ENCODE measurements around the gene TMC3.
"Not testable (repeated sequence)": the region's sequence is repeated elsewhere in the genome, so short reads cannot be mapped to it uniquely, and the experiment has no call there.

The TMC3 gene

GRCh38 chr15:81373775-81374395, at the start of gene TMC3:
TSS of gene TMC3 (minus strand) at chr15:81374213. CDS start at chr15:81374077, 136 bp downstream.
- DNase-seq = no peak

- no peak for DNase-seq
Observed at GRCh38 chr15:81421461-81421860, 47.4 kb upstream of the TMC3 start.

GRCh38 chr15:81419332-81419943, 45.4 kb upstream of the TMC3 start:
- DNase-seq = no peak

GRCh38 chr15:81418891-81419290, 44.9 kb upstream of the TMC3 start:
- DNase-seq = no peak

GRCh38 chr15:81418444-81418843, 44.4 kb upstream of the TMC3 start:
- no peak for DNase-seq

- not testable (repeated sequence) for DNase-seq
Observed at GRCh38 chr15:81414274-81414968, 40.4 kb upstream of the TMC3 start.

- DNase-seq = no peak
Observed at GRCh38 chr15:81413851-81414250, 39.8 kb upstream of the TMC3 start.

- no peak for DNase-seq
Observed at GRCh38 chr15:81411969-81412633, 38.1 kb upstream of the TMC3 start.

- DNase-seq = no peak
Observed at GRCh38 chr15:81411051-81411450, 37.0 kb upstream of the TMC3 start.

GRCh38 chr15:81410318-81410753, 36.3 kb upstream of the TMC3 start:
- no peak for DNase-seq

GRCh38 chr15:81407718-81408117, 33.7 kb upstream of the TMC3 start:
- DNase-seq = no peak

- DNase-seq = no peak
Observed at GRCh38 chr15:81407176-81407575, 33.2 kb upstream of the TMC3 start.

GRCh38 chr15:81400640-81401236, 26.7 kb upstream of the TMC3 start:
- DNase-seq = no peak

GRCh38 chr15:81398910-81399551, 25.0 kb upstream of the TMC3 start:
- no peak for DNase-seq

GRCh38 chr15:81398456-81398855, 24.4 kb upstream of the TMC3 start:
- DNase-seq = no peak

- DNase-seq = no peak
Observed at GRCh38 chr15:81394603-81395002, 20.6 kb upstream of the TMC3 start.

GRCh38 chr15:81391657-81392056, 17.6 kb upstream of the TMC3 start:
- DNase-seq = no peak

- DNase-seq = no peak
Observed at GRCh38 chr15:81388436-81388770, 14.4 kb upstream of the TMC3 start.

- DNase-seq = no peak
Observed at GRCh38 chr15:81387621-81388435, 13.8 kb upstream of the TMC3 start.

GRCh38 chr15:81386947-81387346, 12.9 kb upstream of the TMC3 start:
- no peak for DNase-seq

GRCh38 chr15:81385721-81386076, 11.7 kb upstream of the TMC3 start:
- no peak for DNase-seq

Measured in activated CD4-positive, alpha-beta T cell treated with anti-CD3 and anti-CD28 coated beads, Interleukin-2, amount 50 U/mL, for 4 hours (primary cell).